HG03457 (cell line): Measurements from ENCODE around the gene GPR84.
"Not testable (repeated sequence)": the region's sequence is repeated elsewhere in the genome, so short reads cannot be mapped to it uniquely, and the experiment has no call there.

Experiments used
- ATAC-seq: cut with Tn5 transposase; IDR thresholded peaks from one replicate; pipeline ENCODE4 v1.9.1; 2021; ENCODE audit warnings: moderate number of reproducible peaks; ENCODE audit not compliant: unreplicated experiment

The GPR84 gene

GRCh38 chr12:54328595-54329337 lies 35.5 kb downstream of the GPR84 start:
- ATAC-seq = no peak

DNA sequence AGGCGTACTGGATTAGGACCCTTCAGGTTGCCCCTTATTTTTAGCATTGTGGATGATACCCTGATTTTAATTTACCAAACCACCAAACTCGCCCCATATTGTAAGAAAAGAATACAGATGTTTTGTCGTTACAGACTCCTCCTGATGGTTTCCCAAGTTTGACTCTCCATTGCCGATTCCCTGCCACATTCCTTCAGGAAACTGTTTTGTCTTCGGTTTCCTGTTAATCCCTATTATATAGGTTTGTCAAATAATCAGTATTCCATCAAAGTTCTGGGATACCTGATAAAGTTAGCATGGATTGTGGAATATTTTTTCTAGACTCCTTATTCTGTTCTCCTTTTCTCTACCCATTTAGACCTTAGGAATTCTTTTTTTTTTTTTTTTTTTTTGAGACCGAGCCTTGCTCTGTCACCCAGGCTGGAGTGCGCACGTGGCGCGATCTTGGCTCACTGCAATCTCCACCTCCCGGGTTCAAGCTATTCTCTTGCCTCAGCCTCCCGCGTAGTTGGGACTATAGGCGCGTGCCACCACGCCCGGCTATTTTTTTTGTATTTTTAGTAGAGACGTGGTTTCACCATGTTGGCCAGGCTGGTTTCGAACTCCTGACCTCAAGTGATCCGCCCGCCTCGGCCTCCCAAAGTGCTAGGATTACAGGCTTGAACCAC lies 38.7 kb downstream of the GPR84 start:
- not testable (repeated sequence) for ATAC-seq

DNA sequence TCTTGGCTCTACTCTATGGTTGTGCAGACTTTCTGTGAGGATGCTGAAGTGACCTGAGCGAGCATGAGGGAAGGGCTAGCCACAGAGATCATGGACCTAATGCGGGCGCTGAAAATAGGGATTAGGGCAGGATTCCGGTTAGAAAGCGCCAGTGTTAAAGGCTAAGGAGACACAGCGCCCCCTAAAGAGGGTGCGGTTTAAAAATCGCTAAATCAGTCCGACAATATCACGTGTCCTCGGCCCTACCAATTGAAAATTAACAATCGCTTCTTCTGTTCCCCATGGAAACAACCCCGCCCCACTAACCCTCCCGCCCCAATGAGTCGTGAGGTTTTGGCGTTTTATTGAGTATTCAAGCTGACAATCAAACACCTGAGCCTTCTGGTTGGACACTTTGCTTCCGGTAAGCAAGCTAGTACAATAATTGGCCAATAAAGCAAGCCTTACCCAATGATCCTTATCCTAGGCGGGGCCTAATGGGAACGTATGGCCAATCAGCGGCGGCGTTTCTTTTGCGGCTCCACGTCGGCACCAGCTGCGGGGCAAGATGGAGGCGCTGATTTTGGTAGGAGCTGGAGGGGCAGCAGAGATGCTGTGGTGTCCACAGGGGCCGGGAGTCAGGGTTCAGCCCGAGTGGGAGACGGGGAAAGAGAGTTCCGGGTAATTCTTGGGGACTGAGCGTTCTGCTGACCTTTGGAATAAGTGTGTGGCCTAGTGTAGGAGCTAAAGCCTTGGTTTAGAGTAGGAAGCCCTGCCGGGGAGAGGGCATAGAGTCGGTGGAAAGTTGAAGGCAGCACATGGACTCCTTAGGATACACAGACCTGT lies 39.5 kb downstream of the GPR84 start, which contains the start of gene COPZ1:
Gene COPZ1 (plus strand): TSS at position 515 of the 825 bp plus-strand sequence. CDS start 33 bp downstream, at position 548.
- ATAC-seq = peak; percentile 98

DNA sequence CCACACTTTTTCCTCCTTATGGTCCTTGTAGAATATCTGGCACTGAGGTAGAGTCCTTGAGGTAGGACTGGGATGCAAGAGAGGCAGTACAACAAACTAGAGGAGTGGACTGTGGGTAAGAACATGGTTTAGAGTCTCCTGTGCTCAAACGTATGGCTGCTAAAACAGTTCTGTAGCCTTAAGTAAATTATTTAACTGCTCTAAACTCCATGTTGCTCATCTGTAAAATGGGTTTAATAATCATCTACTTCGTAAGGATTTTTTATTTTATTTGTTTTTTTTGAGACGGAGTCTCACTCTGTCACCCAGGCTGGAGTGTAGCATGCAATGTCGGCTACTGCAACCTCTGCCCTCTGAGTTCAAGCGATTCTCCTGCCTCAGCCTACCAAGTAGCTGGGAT lies 42.9 kb downstream of the GPR84 start:
- ATAC-seq = no peak
